HG03280 (cell line): ENCODE data around the gene ST3GAL6.

ENCODE experiments used
- ATAC-seq: cut with Tn5 transposase; IDR thresholded peaks from one replicate; pipeline ENCODE4 v1.9.1; 2021; ENCODE audit warnings: mild to moderate bottlenecking, moderate library complexity; ENCODE audit not compliant: unreplicated experiment

The ST3GAL6 gene

DNA sequence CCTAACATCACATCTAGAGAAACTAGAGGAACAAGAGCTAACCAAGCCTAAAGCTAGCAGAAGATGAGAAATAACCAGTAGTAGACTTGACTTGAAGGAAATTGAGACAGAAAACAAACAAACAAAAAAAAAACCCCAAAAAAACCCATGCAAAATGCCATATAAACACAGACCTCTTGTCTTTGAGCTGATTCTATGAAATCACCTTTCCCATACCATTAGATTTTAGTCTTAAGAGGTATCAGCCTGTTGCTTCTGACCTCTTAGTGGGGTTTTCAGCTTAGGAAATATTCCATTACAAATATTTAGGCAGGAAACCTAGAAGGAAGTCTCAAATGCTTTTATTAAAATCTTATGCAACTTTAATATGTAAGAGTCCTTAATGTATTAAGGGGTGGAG is 23.9 kb upstream of the ST3GAL6 start:
- no peak for ATAC-seq

DNA sequence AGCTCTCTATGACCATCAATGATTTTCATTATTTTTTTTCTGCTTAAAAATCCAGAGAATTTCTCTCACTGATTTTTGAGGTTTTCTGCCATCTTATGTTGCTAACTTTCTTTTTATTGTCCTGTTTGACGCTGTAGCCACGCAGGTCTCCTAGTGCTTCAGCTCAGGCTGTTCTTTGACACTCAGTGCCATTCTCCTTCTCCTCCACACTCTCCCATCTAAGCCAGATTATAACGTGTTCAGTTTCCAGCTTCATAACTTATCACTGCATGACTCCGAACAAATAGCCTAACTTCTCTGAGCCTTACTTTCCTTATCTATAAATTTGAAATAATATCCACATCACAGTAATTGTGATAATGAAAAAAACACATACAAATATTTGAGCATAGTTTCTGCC is 22.8 kb upstream of the ST3GAL6 start:
- ATAC-seq, result no peak

GRCh38 chr3:98741121-98741716 is 21.9 kb upstream of the ST3GAL6 start:
- ATAC-seq, result no peak

DNA sequence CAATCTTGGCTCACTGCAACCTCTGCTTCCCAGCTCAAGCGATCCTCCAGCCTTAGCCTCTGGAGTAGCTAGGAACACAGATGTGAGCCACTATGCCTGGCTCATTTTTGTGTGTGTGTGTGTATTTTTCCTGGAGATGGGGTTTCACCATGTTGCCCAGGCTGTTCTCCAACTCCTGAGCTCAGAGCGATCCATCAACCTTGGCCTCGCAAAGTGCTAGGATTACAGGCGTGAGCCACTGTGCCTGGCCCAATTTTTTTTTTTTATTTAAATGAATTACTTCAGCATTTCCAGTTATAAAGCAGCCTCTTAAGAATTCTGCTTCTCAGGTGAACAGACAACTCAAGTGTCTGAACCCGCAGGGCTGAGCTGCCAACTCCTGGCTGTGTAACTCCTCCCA is 20.1 kb upstream of the ST3GAL6 start:
- no peak for ATAC-seq

DNA sequence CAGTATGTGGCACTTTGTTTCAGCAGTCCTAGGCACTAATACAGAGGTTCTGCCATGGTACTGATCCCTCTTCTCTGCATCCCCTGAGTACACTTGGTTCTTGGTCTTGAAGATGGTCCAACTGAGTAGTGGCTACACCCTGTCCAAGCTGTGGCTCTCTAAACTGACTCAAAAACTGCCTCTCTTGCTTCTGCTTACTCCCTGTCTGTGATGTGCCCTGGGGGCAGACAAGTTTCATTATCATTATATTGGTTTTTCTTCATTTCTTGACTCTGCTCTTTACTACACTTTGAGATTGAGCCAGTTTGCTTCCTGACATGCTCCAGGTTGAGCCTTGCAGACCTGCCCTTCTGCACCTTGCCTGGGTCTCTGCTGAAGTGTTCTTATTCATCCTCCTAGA is 18.9 kb upstream of the ST3GAL6 start:
- peak; percentile 53 for ATAC-seq

DNA sequence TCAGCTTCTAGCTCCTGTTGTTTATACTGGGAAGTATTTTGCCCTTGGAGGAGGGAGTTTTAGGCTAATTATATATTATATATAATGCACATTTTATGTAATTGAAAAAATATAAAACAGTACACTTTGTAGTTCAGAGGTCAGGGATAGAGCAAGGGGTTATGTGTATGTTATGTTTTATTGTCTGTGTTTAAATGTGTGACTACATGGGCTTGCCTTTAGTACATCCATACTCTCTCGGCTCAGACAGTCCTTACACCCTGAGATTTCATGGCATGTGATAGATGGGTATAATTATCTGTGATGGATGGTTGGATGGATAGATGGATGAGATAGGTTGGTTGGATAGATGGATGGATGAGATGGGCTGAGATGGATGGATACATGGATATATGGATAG is 17.4 kb upstream of the ST3GAL6 start:
- no peak for ATAC-seq

DNA sequence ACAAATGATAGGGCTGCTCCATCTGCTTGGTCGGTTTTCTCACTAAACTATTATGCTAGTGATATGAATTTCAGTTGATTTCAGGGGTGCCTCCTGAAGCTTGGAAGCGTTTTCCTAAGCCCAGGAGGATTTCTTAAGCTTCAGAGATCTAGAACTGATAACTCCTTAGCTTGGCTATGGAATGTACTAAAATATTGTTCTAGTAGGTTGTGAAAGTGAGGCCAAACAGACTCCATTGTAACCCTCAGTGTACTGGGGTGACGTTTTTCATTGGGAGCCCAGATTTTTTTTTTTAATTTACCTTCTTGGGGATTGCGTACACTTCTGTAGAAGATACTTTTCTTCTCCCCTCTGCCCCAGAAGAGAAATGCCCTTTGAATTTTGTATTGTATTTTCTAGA is 17.0 kb upstream of the ST3GAL6 start:
- no peak for ATAC-seq

GRCh38 chr3:98746882-98747281 is 16.3 kb upstream of the ST3GAL6 start:
- ATAC-seq, result no peak

GRCh38 chr3:98750276-98750919 is 12.7 kb upstream of the ST3GAL6 start:
- no peak for ATAC-seq

GRCh38 chr3:98754483-98754882 is 8.7 kb upstream of the ST3GAL6 start:
- no peak for ATAC-seq

- no peak for ATAC-seq
These were observed 7.5 kb upstream of the ST3GAL6 start for GRCh38 chr3:98755601-98756000.

GRCh38 chr3:98759629-98760028 is 3.5 kb upstream of the ST3GAL6 start:
- no peak for ATAC-seq

- ATAC-seq, result no peak
These were observed 1.4 kb upstream of the ST3GAL6 start for GRCh38 chr3:98761643-98762229.

DNA sequence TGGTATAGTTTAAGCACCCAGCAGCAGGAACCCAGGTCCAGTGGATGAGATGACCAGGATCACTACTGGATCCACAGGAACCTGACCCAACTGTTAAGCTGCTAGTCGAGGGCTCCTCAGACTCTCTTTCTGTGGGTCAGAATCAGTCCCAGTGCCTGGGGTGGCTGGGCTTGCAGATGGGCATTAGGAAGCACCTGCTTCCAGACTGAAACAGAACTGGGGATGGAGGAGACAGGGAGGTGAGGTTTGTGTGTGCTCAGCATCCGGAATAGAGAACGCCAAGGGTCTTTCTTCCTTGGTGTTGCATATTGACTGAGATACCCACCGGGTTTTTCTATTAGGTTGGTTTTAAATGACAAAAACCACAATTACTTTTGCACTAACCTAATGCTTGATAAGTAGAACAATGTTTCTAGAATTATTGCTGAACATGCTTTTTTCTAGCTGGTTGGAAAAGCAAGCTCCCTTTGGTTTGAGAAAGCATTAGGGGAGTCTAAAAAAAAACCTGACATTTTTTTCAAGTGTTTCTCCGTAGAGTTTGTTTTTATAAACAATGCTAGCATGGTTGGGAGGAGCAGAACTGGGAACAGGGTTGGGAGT is 779 bp downstream of the ST3GAL6 start:
- ATAC-seq, result no peak

GRCh38 chr3:98764472-98764884 is 1.3 kb downstream of the ST3GAL6 start:
- ATAC-seq, result no peak

- no peak for ATAC-seq
These were observed 2.6 kb downstream of the ST3GAL6 start for GRCh38 chr3:98765721-98766120.

DNA sequence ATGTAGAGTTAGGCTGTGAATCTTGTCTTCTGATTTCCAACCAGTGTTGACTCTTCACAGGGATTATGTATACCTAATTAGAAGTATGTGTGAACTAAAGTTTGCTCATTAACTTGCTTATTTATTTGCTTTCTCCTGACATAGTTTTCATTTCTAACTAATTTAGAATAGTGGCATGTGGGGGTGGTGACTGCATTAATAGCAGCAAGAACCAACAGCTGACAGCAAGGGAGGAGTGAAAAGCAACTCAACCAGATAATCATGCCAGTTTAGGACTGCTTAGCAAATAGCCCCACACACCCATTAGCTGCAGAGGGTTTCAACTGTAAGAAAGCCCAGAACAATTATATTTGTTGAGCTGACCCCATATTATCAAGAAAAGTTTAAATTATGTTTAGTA is 3.8 kb downstream of the ST3GAL6 start:
- ATAC-seq, result no peak

- no peak for ATAC-seq
These were observed 5.8 kb downstream of the ST3GAL6 start for GRCh38 chr3:98768961-98769360.

DNA sequence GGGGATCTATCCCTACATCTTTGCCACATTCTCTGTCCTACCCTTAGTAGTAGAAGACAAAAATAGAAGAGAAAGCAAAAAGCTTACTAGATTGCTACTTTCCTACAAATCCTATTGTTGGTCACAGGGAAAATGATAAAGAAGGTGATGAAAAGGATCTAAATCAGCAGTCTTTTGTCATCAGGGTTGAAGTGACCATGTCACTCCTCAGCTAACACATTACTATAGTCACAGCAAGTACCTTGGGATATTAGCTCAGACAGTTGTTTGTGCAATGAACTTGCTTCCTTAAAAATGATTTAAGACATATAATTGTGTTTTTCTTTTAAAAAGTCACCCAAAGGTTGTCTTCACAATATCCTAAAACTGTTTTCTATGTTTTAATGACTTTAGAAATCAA is 6.3 kb downstream of the ST3GAL6 start:
- ATAC-seq, result no peak

- ATAC-seq, result peak; percentile 93
These were observed 7.3 kb downstream of the ST3GAL6 start for GRCh38 chr3:98770261-98771039.

- ATAC-seq, result no peak
These were observed 8.9 kb downstream of the ST3GAL6 start for GRCh38 chr3:98772022-98772421.
